ENCODE results near the gene FBLN5. TPM values are rescaled to one million over a fixed set of nuclear protein-coding genes. Genes with fewer than 3 reads are reported as not detected.

Gene FBLN5
- total and polyA plus RNA-seq, 5 donors from 2014 or later = 3.0 to 21.9 (median 20.9) TPM

- Mint-ChIP-seq H3K4me1 (peaks cover 8 to 49% (median 24%) of the 10 kb centered on the region in 4 donors), H3K4me3 (no peak overlapping the region), H3K9me3 (peaks cover 0 to 1% (median 0%) of the 10 kb centered on the region in 7 donors), H3K27me3 (no peaks in the 10 kb centered on the region), H3K36me3 (no peaks in the 10 kb centered on the region), H3K27ac (peak overlapping the region in 2 of 3 donors; percentile 28 to 75)
- H3K27me3 ChIP-seq (ENCODE audit: control insufficient read depth, insufficient read depth, low read length) = no peaks in the 10 kb centered on the region
- no peaks in the 10 kb centered on the region for H3K4me1 ChIP-seq (ENCODE audit: control insufficient read depth, insufficient read depth, low read length, poor library complexity, severe bottlenecking)
- ATAC-seq (ENCODE audit: low read depth in 2 of 2) = no peak
- H3K9me3 ChIP-seq (ENCODE audit: control insufficient read depth in 2 of 2, low read length in 2 of 2) = no peaks in the 10 kb centered on the region
- H3K36me3 ChIP-seq (ENCODE audit: control insufficient read depth, insufficient read depth, low read length) = no peaks in the 10 kb centered on the region
- no peak for DNase-seq
- no peak overlapping the region for H3K27ac ChIP-seq (ENCODE audit: insufficient read depth, low read length, poor library complexity, severe bottlenecking)
- no peak overlapping the region for H3K4me3 ChIP-seq (ENCODE audit: low read depth, low read length)
Measured at GRCh38 chr14:91882776-91883175, 64.7 kb downstream of the FBLN5 start.

GRCh38 chr14:91882369-91882768, 65.1 kb downstream of the FBLN5 start:
- Mint-ChIP-seq H3K36me3 (no peaks in the 10 kb centered on the region), H3K27ac (peak overlapping the region in 2 of 3 donors; percentile 46 to 75), H3K4me3 (no peak overlapping the region), H3K27me3 (no peaks in the 10 kb centered on the region), H3K9me3 (peaks cover 0 to 1% (median 0%) of the 10 kb centered on the region in 7 donors), H3K4me1 (peaks cover 8 to 53% (median 24%) of the 10 kb centered on the region in 4 donors)
- Histone ChIP-seq H3K9me3 (ENCODE audit: control insufficient read depth in 2 of 2, low read length in 2 of 2) (no peaks in the 10 kb centered on the region), H3K27ac (ENCODE audit: insufficient read depth, low read length, poor library complexity, severe bottlenecking) (no peak overlapping the region), H3K4me3 (ENCODE audit: low read depth, low read length) (no peak overlapping the region), H3K36me3 (ENCODE audit: control insufficient read depth, insufficient read depth, low read length) (no peaks in the 10 kb centered on the region), H3K27me3 (ENCODE audit: control insufficient read depth, insufficient read depth, low read length) (no peaks in the 10 kb centered on the region), H3K4me1 (ENCODE audit: control insufficient read depth, insufficient read depth, low read length, poor library complexity, severe bottlenecking) (no peaks in the 10 kb centered on the region)
- no peak for ATAC-seq (ENCODE audit: low read depth in 2 of 2)
- no peak for DNase-seq

- H3K36me3 ChIP-seq (ENCODE audit: control insufficient read depth, insufficient read depth, low read length) = no peaks in the 10 kb centered on the region
- Mint-ChIP-seq H3K36me3 (no peaks in the 10 kb centered on the region), H3K9me3 (no peaks in the 10 kb centered on the region), H3K4me3 (no peak overlapping the region), H3K27ac (peak overlapping the region in 2 of 3 donors; percentile 42 to 94), H3K27me3 (no peaks in the 10 kb centered on the region), H3K4me1 (peaks cover 10 to 78% (median 32%) of the 10 kb centered on the region in 4 donors)
- H3K27ac ChIP-seq (ENCODE audit: insufficient read depth, low read length, poor library complexity, severe bottlenecking) = no peak overlapping the region
- no peaks in the 10 kb centered on the region for H3K27me3 ChIP-seq (ENCODE audit: control insufficient read depth, insufficient read depth, low read length)
- no peak for ATAC-seq (ENCODE audit: low read depth in 2 of 2)
- H3K9me3 ChIP-seq (ENCODE audit: control insufficient read depth in 2 of 2, low read length in 2 of 2) = no peaks in the 10 kb centered on the region
- peaks cover 23% of the 10 kb centered on the region for H3K4me1 ChIP-seq (ENCODE audit: control insufficient read depth, insufficient read depth, low read length, poor library complexity, severe bottlenecking)
- DNase-seq = no peak
- no peak overlapping the region for H3K4me3 ChIP-seq (ENCODE audit: low read depth, low read length)
Measured at GRCh38 chr14:91879196-91879595, 68.3 kb downstream of the FBLN5 start.

- Mint-ChIP-seq H3K4me3 (peak overlapping the region in 1 of 4 donors; percentile 10), H3K9me3 (no peaks in the 10 kb centered on the region), H3K27me3 (no peaks in the 10 kb centered on the region), H3K27ac (peak overlapping the region in 1 of 3 donors; percentile 97), H3K4me1 (peaks cover 13 to 85% (median 41%) of the 10 kb centered on the region in 4 donors), H3K36me3 (no peaks in the 10 kb centered on the region)
- no peak overlapping the region for H3K4me3 ChIP-seq (ENCODE audit: low read depth, low read length)
- no peaks in the 10 kb centered on the region for H3K27me3 ChIP-seq (ENCODE audit: control insufficient read depth, insufficient read depth, low read length)
- no peak overlapping the region for H3K27ac ChIP-seq (ENCODE audit: insufficient read depth, low read length, poor library complexity, severe bottlenecking)
- ATAC-seq (ENCODE audit: low read depth in 2 of 2) = no peak
- no peak for DNase-seq
- H3K36me3 ChIP-seq (ENCODE audit: control insufficient read depth, insufficient read depth, low read length) = no peaks in the 10 kb centered on the region
- H3K4me1 ChIP-seq (ENCODE audit: control insufficient read depth, insufficient read depth, low read length, poor library complexity, severe bottlenecking) = peaks cover 32% of the 10 kb centered on the region
- no peaks in the 10 kb centered on the region for H3K9me3 ChIP-seq (ENCODE audit: control insufficient read depth in 2 of 2, low read length in 2 of 2)
Measured at GRCh38 chr14:91878274-91878673, 69.2 kb downstream of the FBLN5 start.

- peaks cover 41% of the 10 kb centered on the region for H3K4me1 ChIP-seq (ENCODE audit: control insufficient read depth, insufficient read depth, low read length, poor library complexity, severe bottlenecking)
- no peak overlapping the region for H3K27ac ChIP-seq (ENCODE audit: insufficient read depth, low read length, poor library complexity, severe bottlenecking)
- DNase-seq = no peak
- H3K4me3 ChIP-seq (ENCODE audit: low read depth, low read length) = no peak overlapping the region
- no peak for ATAC-seq (ENCODE audit: low read depth in 2 of 2)
- Mint-ChIP-seq H3K36me3 (no peaks in the 10 kb centered on the region), H3K4me1 (peaks cover 16 to 92% (median 48%) of the 10 kb centered on the region in 4 donors), H3K27me3 (no peaks in the 10 kb centered on the region), H3K9me3 (no peaks in the 10 kb centered on the region), H3K4me3 (peak overlapping the region in 1 of 4 donors; percentile 10), H3K27ac (peak overlapping the region; percentile 28 to 97 (median 83))
- no peaks in the 10 kb centered on the region for H3K9me3 ChIP-seq (ENCODE audit: control insufficient read depth in 2 of 2, low read length in 2 of 2)
- H3K27me3 ChIP-seq (ENCODE audit: control insufficient read depth, insufficient read depth, low read length) = no peaks in the 10 kb centered on the region
- no peaks in the 10 kb centered on the region for H3K36me3 ChIP-seq (ENCODE audit: control insufficient read depth, insufficient read depth, low read length)
Measured at GRCh38 chr14:91877376-91877915, 70.0 kb downstream of the FBLN5 start.

GRCh38 chr14:91876492-91876891, 71.0 kb downstream of the FBLN5 start:
- peaks cover 22 to 98% (median 52%) of the 10 kb centered on the region in 4 donors for H3K4me1 Mint-ChIP-seq

GRCh38 chr14:91875525-91876286, 71.8 kb downstream of the FBLN5 start:
- no peak for DNase-seq
- Histone ChIP-seq H3K4me1 (ENCODE audit: control insufficient read depth, insufficient read depth, low read length, poor library complexity, severe bottlenecking) (peaks cover 58% of the 10 kb centered on the region), H3K4me3 (ENCODE audit: low read depth, low read length) (no peak overlapping the region), H3K27ac (ENCODE audit: insufficient read depth, low read length, poor library complexity, severe bottlenecking) (peak overlapping the region; percentile 6), H3K9me3 (ENCODE audit: control insufficient read depth in 2 of 2, low read length in 2 of 2) (no peaks in the 10 kb centered on the region), H3K36me3 (ENCODE audit: control insufficient read depth, insufficient read depth, low read length) (no peaks in the 10 kb centered on the region), H3K27me3 (ENCODE audit: control insufficient read depth, insufficient read depth, low read length) (no peaks in the 10 kb centered on the region)
- Mint-ChIP-seq H3K36me3 (no peaks in the 10 kb centered on the region), H3K27ac (peak overlapping the region; percentile 95 to 100 (median 97)), H3K4me3 (peak overlapping the region in 1 of 4 donors; percentile 39), H3K4me1 (peaks cover 17 to 98% (median 48%) of the 10 kb centered on the region in 4 donors), H3K27me3 (no peaks in the 10 kb centered on the region), H3K9me3 (no peaks in the 10 kb centered on the region)
- ATAC-seq (ENCODE audit: low read depth in 2 of 2) = no peak

More at GRCh38 chr14:91876492-91876891, 71.0 kb downstream of the FBLN5 start:
- Histone ChIP-seq H3K4me1 (ENCODE audit: control insufficient read depth, insufficient read depth, low read length, poor library complexity, severe bottlenecking) (peaks cover 50% of the 10 kb centered on the region), H3K27ac (ENCODE audit: insufficient read depth, low read length, poor library complexity, severe bottlenecking) (no peak overlapping the region), H3K36me3 (ENCODE audit: control insufficient read depth, insufficient read depth, low read length) (no peaks in the 10 kb centered on the region), H3K9me3 (ENCODE audit: control insufficient read depth in 2 of 2, low read length in 2 of 2) (no peaks in the 10 kb centered on the region), H3K27me3 (ENCODE audit: control insufficient read depth, insufficient read depth, low read length) (no peaks in the 10 kb centered on the region), H3K4me3 (ENCODE audit: low read depth, low read length) (no peak overlapping the region)
- no peaks in the 10 kb centered on the region for H3K9me3 Mint-ChIP-seq
- H3K4me3 Mint-ChIP-seq = peak overlapping the region in 1 of 4 donors; percentile 38
- H3K36me3 Mint-ChIP-seq = no peaks in the 10 kb centered on the region
- DNase-seq = no peak
- peak overlapping the region; percentile 33 to 97 (median 95) for H3K27ac Mint-ChIP-seq
- H3K27me3 Mint-ChIP-seq = no peaks in the 10 kb centered on the region
- no peak for ATAC-seq (ENCODE audit: low read depth in 2 of 2)

Measured in CD4-positive, CD25-positive, alpha-beta regulatory T cell (primary cell).